GM18499 (cell line): Measurements from ENCODE around the gene YWHAQ.
A peak's percentile ranks its signal among the peaks of the same experiment; 100 is the strongest.
"Not testable (repeated sequence)": the region's sequence is repeated elsewhere in the genome, so short reads cannot be mapped to it uniquely, and the experiment has no call there.

ENCODE experiments used
- ATAC-seq: cut with Tn5 transposase; IDR thresholded peaks from one replicate; pipeline ENCODE4 v1.9.1; 2021; ENCODE audit warnings: moderate number of reproducible peaks; ENCODE audit not compliant: insufficient read depth, unreplicated experiment

YWHAQ gene

DNA sequence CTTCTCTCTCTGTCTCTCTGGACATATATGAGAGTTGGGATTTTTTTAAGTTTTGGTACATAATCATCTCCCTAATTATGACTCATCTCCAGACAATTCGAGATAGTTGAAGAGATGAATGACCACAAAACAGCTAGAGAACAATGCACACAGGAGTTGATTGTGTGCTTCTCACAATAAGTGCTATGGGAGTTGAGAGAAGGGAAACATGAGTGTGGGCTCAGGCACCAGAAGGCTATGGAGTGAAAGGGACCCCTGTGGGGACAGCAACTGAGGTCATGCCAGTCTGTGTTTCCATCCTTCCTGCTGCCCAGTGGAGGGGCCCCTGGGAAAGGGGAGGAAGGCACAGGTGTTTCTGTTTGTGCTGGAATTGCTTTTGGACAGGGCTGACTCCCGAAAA, 6.5 kb upstream of the YWHAQ start:
- no peak for ATAC-seq

DNA sequence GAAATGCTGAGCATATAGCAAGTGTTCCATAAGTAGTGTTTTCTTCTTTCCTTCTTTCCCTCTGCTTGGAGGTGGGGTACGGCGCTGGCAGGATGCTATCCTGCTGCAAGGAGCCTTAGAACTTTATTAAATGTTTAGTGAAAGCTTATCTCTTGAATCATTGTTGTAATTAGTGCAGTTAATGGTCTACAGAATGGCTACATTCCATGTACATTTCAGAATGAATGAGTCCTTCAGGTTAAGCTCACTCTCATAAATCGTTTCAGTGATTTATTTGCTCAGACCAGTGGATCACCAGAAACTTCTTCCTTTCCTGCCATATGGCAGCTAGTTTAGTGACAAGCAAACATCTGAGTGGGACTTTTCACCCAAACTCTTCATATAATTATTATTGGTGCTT, 3.3 kb upstream of the YWHAQ start:
- no peak for ATAC-seq

DNA sequence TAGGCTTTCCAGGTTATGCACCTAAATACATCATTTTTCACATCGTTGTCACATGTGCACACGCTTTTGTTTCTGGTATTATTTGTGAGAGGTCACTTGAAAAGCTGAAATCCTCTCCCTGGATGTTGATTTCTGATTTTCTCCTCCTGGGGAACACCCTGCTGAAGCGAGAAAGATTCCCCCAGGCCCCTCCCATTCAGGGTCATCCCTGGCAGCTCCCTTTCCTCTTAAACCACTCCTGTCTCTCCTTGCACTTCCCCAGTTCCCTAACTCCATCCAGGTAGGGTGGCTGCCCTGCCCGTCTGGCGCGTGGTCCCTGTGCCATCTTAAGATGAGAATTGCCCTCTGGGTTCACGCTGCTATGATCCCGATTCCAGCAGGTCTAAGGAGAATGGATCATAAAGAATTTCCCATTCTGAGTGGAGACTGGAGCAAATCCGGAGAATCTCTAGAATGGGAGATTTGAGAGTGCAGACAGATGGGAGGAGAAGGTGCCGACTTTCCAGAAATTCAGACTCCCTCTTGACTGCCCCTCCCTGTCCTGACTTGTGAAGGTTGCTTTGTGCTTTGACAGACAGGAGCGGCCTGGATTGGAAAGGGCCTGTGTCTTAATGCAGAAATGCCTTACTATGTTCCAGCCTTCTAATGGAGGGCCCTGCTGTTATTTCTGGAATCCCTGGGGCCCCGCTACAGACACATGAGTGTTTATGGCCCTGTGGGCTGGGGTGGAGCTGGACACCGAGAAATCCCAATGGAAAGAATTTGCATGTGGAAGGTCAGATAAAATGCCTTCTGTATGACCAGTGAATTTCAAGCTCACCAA, 1.3 kb upstream of the YWHAQ start:
- ATAC-seq = no peak

DNA sequence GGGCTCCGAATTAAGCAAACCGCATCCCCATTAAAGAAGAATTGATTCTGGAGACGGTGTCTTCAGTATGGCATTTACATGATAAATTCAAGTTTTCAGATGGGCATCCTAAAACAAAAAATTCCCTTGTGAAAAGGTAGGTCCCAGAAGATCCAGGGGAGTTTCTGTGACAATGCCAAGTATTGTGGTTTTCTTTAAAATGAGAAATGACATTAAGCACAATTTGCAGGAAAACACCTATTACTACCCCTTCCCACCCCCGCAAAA, 689 bp upstream of the YWHAQ start:
- ATAC-seq = no peak

DNA sequence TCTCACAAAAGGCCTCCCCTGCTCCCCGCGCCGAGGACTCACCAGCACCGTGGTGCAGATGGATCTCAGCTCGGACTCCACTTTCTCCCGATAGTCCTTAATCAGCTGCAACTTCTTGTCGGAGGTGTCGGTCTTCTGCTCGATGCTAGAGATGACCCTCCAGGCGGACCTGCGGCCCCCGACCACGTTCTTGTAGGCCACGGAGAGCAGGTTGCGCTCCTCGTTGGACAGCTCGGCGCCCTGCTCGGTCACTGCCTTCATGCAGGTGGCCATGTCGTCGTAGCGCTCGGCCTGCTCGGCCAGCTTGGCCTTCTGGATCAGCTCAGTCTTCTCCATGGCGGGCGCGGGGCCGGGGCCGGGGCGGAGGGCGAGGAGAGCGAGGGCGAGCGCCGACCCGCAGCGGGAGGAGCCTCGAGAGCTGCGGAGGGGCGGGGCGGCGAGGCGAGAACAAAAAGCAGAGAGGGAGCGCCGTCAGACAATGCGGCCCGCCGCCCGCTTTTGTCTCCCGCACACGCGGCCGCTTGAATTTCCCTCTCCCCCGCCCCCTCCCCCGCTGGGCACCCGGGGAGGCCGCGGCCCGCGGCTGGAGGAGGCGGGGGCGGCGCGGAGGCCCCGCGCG, 571 bp downstream of the YWHAQ start:
- ATAC-seq = peak; percentile 21

DNA sequence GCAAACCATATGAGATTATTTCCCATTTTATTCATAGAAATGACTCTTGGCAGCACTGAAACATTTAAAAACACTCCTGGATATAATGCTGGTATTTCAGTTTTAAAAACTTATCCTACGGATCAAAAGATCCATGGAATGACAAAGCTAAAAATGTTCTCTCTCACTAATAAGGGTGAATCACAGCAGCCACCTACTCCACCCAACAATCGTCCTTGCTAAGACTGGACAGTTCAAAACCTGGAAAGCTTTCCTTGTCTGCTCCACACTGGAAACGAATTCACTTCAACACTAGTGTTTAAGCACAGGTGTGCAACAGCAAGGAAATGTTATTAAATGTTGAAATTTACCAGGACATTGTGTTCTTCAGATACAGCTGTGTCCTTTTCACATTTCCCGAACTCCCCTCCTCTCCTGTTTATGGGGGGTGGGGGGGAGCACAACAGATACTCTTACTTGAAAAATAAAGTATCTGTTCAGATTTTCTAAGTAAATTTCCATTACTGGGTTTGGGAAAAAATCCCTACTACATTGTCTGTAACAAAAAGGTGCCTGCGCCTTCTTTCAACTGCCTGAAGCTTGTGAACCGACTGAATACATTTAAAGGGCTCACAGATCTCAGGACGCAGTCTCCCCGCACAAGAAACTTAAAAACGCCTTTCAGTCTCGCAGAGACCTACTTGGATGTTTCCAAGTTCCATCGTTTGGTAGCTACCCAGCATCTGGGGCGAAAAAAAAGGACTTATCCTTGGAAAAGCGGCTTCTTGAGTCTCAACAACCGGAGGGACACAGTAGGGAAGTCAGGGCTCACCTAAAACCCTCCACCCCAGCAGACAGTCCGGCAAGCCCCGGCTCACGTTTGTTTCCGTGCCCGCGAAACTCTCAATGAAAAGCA, 1.3 kb downstream of the YWHAQ start:
- no peak for ATAC-seq

DNA sequence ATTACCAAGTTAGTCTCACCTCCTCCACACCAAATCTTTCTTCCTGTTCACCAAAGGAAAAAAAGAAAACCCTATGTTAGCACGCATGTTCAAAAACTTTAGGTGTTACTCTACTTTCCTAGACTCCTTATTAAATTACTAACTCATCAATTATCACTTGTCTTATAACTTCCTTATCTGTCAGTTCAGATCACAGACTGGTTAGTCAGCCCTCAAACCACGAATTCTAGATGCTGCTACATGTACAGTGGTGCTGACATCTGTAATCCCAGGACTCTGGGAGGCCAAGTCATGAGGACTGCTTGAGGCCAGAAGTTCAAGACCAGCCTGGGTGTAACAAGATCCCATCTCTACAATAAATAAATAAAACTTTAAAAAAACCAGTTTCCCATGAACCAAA, 3.5 kb downstream of the YWHAQ start:
- ATAC-seq = no peak

DNA sequence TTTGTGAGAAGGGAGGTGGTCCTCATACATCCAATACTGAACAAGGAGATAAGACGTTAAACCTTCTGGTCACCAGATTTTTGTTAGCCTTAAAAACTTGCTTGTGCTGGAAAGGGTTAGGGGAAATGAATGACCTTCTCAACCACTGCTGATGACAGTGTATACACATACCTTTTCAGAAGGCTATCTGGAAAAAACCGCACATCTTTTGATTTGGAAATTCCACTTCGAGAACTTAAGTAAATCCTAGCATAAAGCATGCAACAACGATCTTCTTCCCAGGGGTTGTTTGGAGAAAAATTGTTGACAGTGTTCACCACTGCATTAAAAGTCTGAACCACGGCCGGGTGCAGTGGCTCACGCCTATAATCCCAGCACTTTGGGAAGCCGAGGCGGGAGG, 7.6 kb downstream of the YWHAQ start:
- no peak for ATAC-seq

DNA sequence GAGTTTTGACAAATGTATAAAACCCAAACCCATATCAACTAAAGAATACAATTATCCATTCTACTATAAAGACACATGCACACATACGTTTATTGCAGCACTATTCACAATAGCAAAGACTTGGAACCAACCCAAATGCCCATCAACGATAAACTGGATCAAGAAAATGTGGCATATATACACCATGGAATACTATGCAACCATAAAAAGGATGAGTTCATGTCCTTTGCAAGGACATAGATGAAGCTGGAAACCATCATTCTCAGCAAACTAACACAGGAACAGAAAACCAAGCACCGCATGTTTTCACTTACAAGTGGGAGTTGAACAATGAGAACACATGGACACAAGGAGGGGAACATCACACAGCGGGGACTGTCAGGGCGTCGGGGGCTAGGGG, 9.1 kb downstream of the YWHAQ start:
- not testable (repeated sequence) for ATAC-seq

DNA sequence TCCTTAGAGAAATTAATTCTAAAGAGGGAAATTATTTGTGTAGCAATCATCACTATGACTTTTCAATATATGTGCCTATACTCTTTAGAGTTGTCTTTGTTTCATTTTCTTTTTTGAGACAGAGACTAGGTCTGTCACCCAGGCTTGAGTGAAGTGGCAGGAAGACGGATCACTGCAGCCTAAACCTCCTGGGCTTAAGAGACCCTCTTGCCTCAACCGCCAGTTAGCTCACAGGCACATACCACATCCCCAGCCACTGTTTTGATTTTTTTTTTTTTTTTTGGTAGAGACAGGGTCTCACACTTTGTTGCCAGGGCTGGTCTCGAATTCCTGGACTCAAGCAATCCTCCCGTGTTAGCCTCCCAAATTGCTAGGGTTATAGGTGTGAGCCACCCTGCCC, 12.4 kb downstream of the YWHAQ start:
- no peak for ATAC-seq

DNA sequence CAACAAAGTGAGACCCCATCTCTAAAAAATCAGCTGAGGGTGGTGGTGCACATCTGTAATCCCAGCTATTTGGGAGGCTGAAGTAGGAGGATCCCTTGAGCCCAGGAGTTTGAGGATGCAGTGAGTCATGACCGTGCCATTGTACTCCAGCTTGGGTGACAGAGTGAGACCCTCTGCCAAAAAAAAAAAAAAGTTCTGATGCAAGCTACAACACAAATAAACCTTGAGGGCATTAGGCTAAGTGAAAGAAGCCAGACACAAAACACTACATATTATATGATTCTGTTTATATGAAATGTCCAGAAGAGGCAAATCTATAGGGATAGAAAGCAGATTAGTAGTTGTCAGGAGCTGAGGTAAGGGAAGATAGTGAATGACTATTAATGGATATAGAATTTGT, 13.0 kb downstream of the YWHAQ start:
- no peak for ATAC-seq

DNA sequence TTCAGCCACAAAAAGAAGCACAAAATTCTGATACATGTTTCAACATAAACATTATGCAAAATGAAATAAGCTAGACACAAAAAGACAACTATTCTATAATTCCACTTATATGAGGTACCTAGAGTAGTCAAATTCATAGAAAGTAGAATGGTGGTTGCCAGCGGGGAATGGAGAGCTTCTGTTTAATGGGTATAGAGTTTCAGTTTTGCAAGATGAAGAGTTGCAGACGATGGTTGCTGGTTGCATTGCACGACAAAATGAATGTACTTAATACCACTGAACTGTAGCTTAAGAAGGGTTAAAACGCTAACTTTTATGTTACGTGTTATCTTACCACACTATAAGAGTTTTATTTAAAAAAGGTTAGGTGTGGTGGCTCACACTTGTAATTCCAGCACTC, 13.5 kb downstream of the YWHAQ start:
- no peak for ATAC-seq

DNA sequence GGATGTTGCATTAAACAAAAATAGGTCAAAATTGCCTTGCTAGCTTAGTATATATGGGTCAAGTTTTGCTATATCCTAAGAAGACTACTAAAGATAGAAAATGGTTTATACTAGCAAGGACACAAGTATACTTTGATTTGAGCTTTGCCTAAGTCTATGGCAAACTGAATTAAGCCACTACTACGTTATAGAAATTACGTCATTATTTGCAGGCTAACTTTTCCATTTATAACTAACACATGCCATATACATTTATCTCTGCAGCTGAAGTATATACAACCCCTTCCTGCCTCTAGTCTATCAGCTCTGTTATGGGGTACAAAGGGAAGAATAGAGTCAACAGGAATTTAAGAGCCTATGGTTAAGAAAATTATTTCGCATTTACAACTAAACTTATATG, 16.2 kb downstream of the YWHAQ start:
- ATAC-seq = no peak

DNA sequence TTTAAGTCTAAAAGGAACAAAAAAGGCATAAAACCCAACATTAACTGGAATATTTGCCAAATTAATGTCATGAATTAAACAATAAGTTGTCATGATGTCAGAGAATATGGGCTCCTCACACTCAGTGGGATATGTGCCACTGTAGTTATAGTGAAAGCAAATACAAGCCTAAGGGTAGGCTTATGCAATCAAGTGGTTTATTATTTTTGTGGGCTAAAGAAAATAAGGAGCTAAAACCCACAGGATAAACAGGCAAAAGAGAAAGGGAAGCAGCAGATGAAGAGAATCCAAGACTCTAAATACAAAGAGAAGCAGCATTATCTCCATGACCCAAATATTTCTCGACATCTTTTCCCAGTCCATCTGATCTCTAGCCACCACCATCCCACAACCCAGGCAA, 17.5 kb downstream of the YWHAQ start:
- no peak for ATAC-seq

DNA sequence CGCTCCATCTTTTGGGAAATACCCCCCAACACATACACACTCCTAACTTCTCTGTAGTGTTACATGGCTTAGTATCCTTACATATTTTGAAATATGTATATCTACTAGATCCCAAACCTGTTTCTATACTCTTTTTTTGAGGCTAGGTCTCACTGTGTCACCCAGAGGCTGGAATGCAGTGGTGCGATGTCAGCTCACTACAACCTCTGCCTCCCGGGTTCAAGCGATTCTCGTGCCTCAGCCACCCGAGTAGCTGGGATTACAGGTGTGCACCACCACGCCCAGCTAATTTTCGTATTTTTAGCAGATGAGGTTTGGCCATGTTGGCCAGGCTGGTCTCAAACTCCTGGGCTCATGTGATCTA, 19.3 kb downstream of the YWHAQ start:
- not testable (repeated sequence) for ATAC-seq

DNA sequence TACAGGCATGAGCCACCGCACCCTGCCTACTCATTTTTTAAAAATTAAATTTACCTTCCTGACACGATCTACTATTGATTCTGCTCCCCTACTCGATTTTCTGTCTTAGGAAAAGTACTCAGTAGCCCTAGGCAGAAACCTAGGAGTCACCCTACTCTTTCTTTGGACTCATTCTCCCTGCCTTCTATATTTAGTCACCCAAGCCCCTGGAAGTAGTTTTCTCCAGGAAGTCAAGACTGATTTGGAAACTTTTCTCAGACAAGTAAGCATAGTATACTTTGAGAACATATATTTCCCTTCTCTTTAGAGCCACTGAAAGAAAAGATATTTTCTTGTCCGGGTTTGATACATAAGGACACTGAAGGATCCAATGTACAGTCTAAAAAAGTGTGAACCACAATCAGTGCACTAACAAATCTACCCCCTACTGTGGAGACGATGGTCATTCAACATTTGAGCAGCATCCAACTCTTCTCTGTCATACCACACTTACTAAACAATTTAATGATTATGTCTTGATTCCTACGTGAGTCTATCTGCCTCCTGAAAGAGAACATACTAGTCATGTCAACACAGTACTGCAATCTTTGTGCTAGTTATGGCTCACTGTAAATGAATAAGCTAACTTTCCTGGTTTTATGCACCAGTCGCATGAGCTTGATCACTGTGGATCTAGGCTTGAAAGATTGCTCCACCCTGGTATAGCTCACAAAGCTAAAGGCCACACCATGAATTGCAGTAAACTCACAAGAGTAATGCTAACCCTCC, 19.8 kb downstream of the YWHAQ start:
- ATAC-seq = no peak

DNA sequence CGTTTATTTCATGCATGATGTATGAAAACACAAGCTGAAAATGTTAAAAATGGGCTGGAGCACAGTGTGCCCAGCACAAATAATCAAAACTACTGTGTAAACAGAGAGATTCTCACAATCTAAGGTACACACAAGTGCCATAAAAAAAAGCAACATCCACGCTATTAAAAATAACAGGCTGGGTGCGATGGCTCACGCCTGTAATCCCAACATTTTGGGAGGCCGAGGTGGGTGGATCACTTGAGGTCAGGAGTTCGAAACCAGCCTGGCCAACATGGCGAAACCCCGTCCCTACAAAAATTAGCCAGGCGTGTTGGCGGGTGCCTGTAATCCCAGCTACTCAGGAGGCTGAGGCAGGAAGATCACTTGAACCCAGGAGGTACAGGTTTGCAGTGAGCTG, 22.3 kb downstream of the YWHAQ start:
- not testable (repeated sequence) for ATAC-seq

DNA sequence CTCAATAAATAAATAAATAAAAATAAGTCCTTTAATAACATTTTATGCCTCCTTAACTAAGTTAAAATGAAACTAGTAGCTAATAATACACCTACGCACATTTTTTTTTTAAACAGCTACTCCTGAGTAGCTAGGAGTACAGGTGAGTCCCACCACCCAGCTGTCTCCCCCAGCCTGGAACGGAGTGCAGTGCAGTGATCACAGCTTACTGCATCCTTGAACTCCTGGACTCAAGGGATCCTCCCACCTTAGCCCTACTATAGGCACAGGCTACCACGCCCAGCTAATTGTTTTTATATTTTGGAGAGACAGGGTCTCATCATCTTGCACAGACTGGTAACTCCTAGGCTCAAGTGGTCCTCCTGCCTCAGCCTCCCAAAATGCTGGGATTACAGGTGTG, 28.4 kb downstream of the YWHAQ start:
- ATAC-seq = no peak

DNA sequence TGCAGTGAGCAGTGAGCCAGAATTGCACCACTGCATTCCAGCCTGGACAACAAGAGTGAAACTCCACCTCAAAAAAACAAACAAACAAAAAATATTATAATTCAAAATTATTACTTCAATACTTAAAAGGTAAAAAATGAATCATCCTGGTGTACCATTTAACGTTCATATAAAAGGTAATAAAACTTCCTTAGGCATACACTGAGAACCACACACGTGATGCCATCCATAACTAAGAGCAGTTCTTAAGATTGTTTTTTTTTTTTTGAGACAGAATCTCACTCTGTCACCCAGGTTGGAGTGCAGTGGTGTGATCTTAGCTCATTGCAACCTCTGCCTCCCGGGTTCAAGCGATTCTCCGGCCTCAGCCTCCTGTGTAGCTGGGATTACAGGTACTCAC, 29.4 kb downstream of the YWHAQ start:
- ATAC-seq = no peak

DNA sequence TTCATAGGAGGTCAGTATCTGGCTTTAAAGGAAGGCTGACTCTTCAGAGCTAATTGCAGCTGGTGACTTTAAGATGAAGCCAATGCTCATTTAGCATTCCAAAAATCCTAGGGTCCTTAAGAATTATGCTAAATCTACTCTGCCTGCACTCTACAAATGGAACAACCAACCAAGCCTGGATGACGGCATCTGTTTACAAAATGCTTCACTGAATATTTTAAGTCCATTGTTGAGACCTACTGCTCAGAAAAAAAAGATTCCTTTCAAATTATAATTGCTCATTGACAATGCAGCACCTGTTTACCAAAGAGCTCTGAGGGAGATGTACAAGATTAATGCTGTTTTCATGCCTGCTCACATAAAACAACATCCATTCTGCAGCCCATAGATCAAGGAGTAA, 31.4 kb downstream of the YWHAQ start:
- no peak for ATAC-seq
